GM23338 (cell line): ENCODE data around the gene UBXN2A. TPM values are rescaled to one million over a fixed set of nuclear protein-coding genes. Genes with fewer than 3 reads are reported as not detected.

Experiments used
- ATAC-seq: fragments of 200-7000 bp; cut with Tn5 transposase; 3 replicates; pipeline ENCODE4 v1.9.1; 2020
- DNase-seq: peaks from one replicate; pipeline ENCODE4 v3.0.0-alpha.2; 2015; ENCODE audit warnings: low spot score
- H2AFZ ChIP-seq: fragments of 200-600 bp; sonication (generic); 2 replicates; pipeline ENCODE4 v1.8.0; 2016; ENCODE audit warnings: antibody characterized with exemption, mild to moderate bottlenecking, moderate library complexity
- H3F3A ChIP-seq: fragments of 200-600 bp; sonication (generic); replicated peaks from 2 replicates; pipeline ENCODE4 v1.8.0; 2017; ENCODE audit warnings: antibody characterized with exemption, mixed run types, low read depth
- H3K27ac ChIP-seq: fragments of 200-600 bp; sonication (generic); 2 replicates; pipeline ENCODE4 v1.6.1; 2016; ENCODE audit warnings: low read depth
- H3K27me3 ChIP-seq: fragments of 200-600 bp; sonication (generic); 2 replicates; pipeline ENCODE4 v1.8.0; 2016; ENCODE audit warnings: mild to moderate bottlenecking, mixed run types, moderate library complexity; ENCODE audit not compliant: insufficient read depth
- H3K36me3 ChIP-seq: fragments of 200-600 bp; sonication (generic); 2 replicates; pipeline ENCODE4 v1.8.0; 2016; ENCODE audit warnings: mild to moderate bottlenecking; ENCODE audit not compliant: insufficient read depth
- H3K4me1 ChIP-seq: fragments of 200-600 bp; sonication (generic); 2 replicates; pipeline ENCODE4 v1.8.0; 2016; ENCODE audit warnings: mild to moderate bottlenecking, moderate library complexity; ENCODE audit not compliant: insufficient read depth
- H3K4me2 ChIP-seq: fragments of 200-600 bp; sonication (generic); 2 replicates; pipeline ENCODE4 v1.7.1; 2017; ENCODE audit warnings: mixed run types
- H3K4me3 ChIP-seq: fragments of 200-600 bp; sonication (generic); 2 replicates; pipeline ENCODE4 v1.6.1; 2016; ENCODE audit warnings: mixed run types
- H3K79me2 ChIP-seq: fragments of 200-600 bp; sonication (generic); replicated peaks from 2 replicates; pipeline ENCODE4 v1.8.0; 2017; ENCODE audit warnings: mild to moderate bottlenecking; ENCODE audit not compliant: insufficient read depth
- H3K9me2 ChIP-seq: fragments of 200-600 bp; sonication (generic); 2 replicates; pipeline ENCODE4 v1.8.0; 2017; ENCODE audit not compliant: insufficient read depth
- H4K20me1 ChIP-seq: fragments of 200-600 bp; sonication (generic); replicated peaks from 2 replicates; pipeline ENCODE4 v1.8.0; 2017; ENCODE audit warnings: mild to moderate bottlenecking; ENCODE audit not compliant: insufficient read depth
- H3K27ac Mint-ChIP-seq: 2 replicates; pipeline ENCODE4 v1.8.0; 2020; ENCODE audit warnings: inconsistent platforms, mild to moderate bottlenecking, moderate library complexity, mixed read lengths
- H3K27me3 Mint-ChIP-seq: 3 replicates; pipeline ENCODE4 v1.8.0; 2022; ENCODE audit warnings: low read depth, mild to moderate bottlenecking, moderate library complexity, mixed read lengths, inconsistent platforms; ENCODE audit not compliant: insufficient read depth, poor library complexity
- H3K36me3 Mint-ChIP-seq: 3 replicates; pipeline ENCODE4 v1.8.0; 2021; ENCODE audit warnings: low read depth, mild to moderate bottlenecking, inconsistent platforms, moderate library complexity, mixed read lengths
- H3K4me1 Mint-ChIP-seq: 3 replicates; pipeline ENCODE4 v1.8.0; 2020; ENCODE audit warnings: mild to moderate bottlenecking, inconsistent platforms, mixed read lengths
- H3K4me3 Mint-ChIP-seq: 3 replicates; pipeline ENCODE4 v1.8.0; 2021; ENCODE audit warnings: moderate library complexity, mild to moderate bottlenecking, inconsistent platforms, mixed read lengths
- H3K9me3 Mint-ChIP-seq: 3 replicates; pipeline ENCODE4 v1.8.0; 2020; ENCODE audit warnings: moderate library complexity, mild to moderate bottlenecking, inconsistent platforms, mixed read lengths
- CREB1 ChIP-seq: fragments of 250-450 bp; sonication (Bioruptor Pico); IDR thresholded peaks from 2 replicates; pipeline ENCODE4 v1.5.0; 2020; ENCODE audit warnings: low read depth, mild to moderate bottlenecking, moderate library complexity
- EZH2 ChIP-seq: fragments of 200-600 bp; sonication (generic); IDR thresholded peaks from one replicate; pipeline ENCODE4 v1.8.0; 2017; ENCODE audit warnings: antibody characterized with exemption, mild to moderate bottlenecking, low read depth; ENCODE audit not compliant: unreplicated experiment
- EZH2phosphoT487 ChIP-seq: fragments of 200-600 bp; sonication (generic); IDR thresholded peaks from one replicate; pipeline ENCODE4 v1.8.1; 2018; ENCODE audit warnings: antibody characterized with exemption; ENCODE audit not compliant: unreplicated experiment
- JUNB ChIP-seq: IDR thresholded peaks from one replicate; pipeline ENCODE4 v1.6.1; 2016; ENCODE audit warnings: antibody characterized with exemption; ENCODE audit not compliant: unreplicated experiment
- NANOG ChIP-seq: IDR thresholded peaks from 2 replicates; pipeline ENCODE4 v1.6.1; 2016; ENCODE audit warnings: antibody characterized with exemption, borderline replicate concordance
- POLR2AphosphoS5 ChIP-seq: IDR thresholded peaks from 2 replicates; pipeline ENCODE4 v1.6.1; 2016; ENCODE audit warnings: antibody characterized with exemption, low read depth
- STAT1 ChIP-seq: IDR thresholded peaks from one replicate; pipeline ENCODE4 v1.6.1; 2016; ENCODE audit warnings: antibody characterized with exemption; ENCODE audit not compliant: unreplicated experiment
- ZNF114 ChIP-seq: fragments of 250-450 bp; sonication (Bioruptor Pico); IDR thresholded peaks from 2 replicates; pipeline ENCODE4 v1.5.0; 2020; ENCODE audit warnings: mild to moderate bottlenecking, moderate library complexity
- polyA plus RNA-seq: library from polyadenylated mRNA; unstranded; fragments of >200 nt; fragmentation: Nextera tagmentation; extraction: Ambion mirVana; gene quantifications from 2 replicates; pipeline ENCODE4 v1.2.1, GENCODE V29; 2016
- total RNA-seq: library from RNA; depleted of rRNA; stranded (reverse); fragments of >200 nt; shearing (Covaris generic); gene quantifications from 2 replicates; pipeline ENCODE4 v1.2.3, GENCODE V29; 2014
- TF ChIP-seq, protein P1 (sequence below): fragments of 250-450 bp; sonication (Bioruptor Pico); IDR thresholded peaks from 2 replicates; pipeline ENCODE4 v1.5.0; 2020; ENCODE audit warnings: mild to moderate bottlenecking, moderate library complexity
- TF ChIP-seq, protein P2 (sequence below), 2 experiments: fragments of 200-600 bp in 1 of 2; sonication (generic) in 1 of 2; conservative IDR thresholded peaks; 2 replicates each; pipeline versions ENCODE4 v1.5.1 to v1.6.1; 2016 to 2017; ENCODE audit warnings: antibody characterized with exemption in 2 of 2, low read depth in 2 of 2, mild to moderate bottlenecking in 2 of 2, moderate library complexity in 1 of 2
- TF ChIP-seq, protein P3 (sequence below): IDR thresholded peaks from one replicate; pipeline ENCODE4 v1.6.1; 2018; ENCODE audit warnings: antibody characterized with exemption; ENCODE audit not compliant: unreplicated experiment

UBXN2A gene
- total and polyA plus RNA-seq, 2 experiments from 2014 or later = 11.5 to 12.1 TPM

DNA sequence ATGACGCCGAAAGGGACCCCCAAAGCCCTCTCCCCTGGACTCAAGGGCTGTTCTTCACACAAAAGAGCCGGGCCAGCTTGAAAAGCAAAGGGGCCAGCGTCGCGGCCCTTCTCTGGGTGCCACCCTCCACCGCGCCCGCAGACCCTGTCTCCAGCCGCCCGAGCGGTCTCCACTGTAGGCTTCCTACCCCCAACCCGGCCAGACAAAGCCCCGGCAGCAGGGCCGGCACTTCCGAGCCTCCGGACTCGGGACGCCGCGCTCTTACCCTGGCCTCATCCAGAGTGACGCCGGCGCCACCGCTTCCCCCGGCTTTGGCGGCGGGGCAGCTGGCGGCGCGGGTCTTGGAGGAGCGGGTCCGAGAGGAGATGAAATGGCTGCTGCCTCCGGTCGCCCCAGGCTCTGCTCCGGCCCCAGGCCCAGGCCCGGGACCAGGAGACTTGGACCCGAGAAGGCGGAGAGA is 13.9 kb upstream of the UBXN2A start:
- DNase-seq (peak; percentile 65), ATAC-seq (peak; percentile 57)
- Histone ChIP-seq H3K4me3 (peak overlapping the region; percentile 94), H3K4me2 (peak overlapping the region; percentile 89), H3K27me3 (no peaks in the 10 kb centered on the region), H3K79me2 (peaks cover 61% of the 10 kb centered on the region), H3K27ac (peak overlapping the region; percentile 87), H3F3A (peaks cover 3% of the 10 kb centered on the region; the same call in 1 of the 2 replicates), H4K20me1 (no peaks in the 10 kb centered on the region; the same call in 1 of the 2 replicates), H2AFZ (peak overlapping the region; percentile 77), H3K4me1 (peaks cover 8% of the 10 kb centered on the region), H3K9me2 (no peaks in the 10 kb centered on the region), H3K36me3 (0 out of 2 replicates have a peak, but pooled peaks cover 5% of the 10 kb centered on the region)
- Mint-ChIP-seq H3K36me3 (peaks cover 10% of the 10 kb centered on the region), H3K4me3 (peak overlapping the region; percentile 90), H3K4me1 (peaks cover 16% of the 10 kb centered on the region), H3K27ac (peak overlapping the region; percentile 96), H3K9me3 (no peaks in the 10 kb centered on the region; the same call in 2 of the 3 replicates), H3K27me3 (peaks cover 13% of the 10 kb centered on the region)
- TF ChIP-seq CREB1 (CRISPR knock-in tag) (no peak), JUNB (no peak), EZH2phosphoT487 (no peak), NANOG (no peak), EZH2 (no peak), STAT1 (no peak), POLR2AphosphoS5 (no peak), ZNF114 (CRISPR knock-in tag) (no peak)
- TF ChIP-seq, protein P1, sequence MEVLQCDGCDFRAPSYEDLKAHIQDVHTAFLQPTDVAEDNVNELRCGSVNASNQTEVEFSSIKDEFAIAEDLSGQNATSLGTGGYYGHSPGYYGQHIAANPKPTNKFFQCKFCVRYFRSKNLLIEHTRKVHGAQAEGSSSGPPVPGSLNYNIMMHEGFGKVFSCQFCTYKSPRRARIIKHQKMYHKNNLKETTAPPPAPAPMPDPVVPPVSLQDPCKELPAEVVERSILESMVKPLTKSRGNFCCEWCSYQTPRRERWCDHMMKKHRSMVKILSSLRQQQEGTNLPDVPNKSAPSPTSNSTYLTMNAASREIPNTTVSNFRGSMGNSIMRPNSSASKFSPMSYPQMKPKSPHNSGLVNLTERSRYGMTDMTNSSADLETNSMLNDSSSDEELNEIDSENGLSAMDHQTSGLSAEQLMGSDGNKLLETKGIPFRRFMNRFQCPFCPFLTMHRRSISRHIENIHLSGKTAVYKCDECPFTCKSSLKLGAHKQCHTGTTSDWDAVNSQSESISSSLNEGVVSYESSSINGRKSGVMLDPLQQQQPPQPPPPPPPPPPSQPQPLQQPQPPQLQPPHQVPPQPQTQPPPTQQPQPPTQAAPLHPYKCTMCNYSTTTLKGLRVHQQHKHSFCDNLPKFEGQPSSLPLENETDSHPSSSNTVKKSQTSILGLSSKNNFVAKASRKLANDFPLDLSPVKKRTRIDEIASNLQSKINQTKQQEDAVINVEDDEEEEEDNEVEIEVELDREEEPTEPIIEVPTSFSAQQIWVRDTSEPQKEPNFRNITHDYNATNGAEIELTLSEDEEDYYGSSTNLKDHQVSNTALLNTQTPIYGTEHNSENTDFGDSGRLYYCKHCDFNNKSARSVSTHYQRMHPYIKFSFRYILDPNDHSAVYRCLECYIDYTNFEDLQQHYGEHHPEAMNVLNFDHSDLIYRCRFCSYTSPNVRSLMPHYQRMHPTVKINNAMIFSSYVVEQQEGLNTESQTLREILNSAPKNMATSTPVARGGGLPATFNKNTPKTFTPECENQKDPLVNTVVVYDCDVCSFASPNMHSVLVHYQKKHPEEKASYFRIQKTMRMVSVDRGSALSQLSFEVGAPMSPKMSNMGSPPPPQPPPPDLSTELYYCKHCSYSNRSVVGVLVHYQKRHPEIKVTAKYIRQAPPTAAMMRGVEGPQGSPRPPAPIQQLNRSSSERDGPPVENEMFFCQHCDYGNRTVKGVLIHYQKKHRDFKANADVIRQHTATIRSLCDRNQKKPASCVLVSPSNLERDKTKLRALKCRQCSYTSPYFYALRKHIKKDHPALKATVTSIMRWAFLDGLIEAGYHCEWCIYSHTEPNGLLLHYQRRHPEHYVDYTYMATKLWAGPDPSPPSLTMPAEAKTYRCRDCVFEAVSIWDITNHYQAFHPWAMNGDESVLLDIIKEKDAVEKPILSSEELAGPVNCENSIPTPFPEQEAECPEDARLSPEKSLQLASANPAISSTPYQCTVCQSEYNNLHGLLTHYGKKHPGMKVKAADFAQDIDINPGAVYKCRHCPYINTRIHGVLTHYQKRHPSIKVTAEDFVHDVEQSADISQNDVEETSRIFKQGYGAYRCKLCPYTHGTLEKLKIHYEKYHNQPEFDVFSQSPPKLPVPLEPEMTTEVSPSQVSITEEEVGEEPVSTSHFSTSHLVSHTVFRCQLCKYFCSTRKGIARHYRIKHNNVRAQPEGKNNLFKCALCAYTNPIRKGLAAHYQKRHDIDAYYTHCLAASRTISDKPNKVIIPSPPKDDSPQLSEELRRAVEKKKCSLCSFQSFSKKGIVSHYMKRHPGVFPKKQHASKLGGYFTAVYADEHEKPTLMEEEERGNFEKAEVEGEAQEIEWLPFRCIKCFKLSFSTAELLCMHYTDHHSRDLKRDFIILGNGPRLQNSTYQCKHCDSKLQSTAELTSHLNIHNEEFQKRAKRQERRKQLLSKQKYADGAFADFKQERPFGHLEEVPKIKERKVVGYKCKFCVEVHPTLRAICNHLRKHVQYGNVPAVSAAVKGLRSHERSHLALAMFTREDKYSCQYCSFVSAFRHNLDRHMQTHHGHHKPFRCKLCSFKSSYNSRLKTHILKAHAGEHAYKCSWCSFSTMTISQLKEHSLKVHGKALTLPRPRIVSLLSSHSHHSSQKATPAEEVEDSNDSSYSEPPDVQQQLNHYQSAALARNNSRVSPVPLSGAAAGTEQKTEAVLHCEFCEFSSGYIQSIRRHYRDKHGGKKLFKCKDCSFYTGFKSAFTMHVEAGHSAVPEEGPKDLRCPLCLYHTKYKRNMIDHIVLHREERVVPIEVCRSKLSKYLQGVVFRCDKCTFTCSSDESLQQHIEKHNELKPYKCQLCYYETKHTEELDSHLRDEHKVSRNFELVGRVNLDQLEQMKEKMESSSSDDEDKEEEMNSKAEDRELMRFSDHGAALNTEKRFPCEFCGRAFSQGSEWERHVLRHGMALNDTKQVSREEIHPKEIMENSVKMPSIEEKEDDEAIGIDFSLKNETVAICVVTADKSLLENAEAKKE (CRISPR knock-in tag) = no peak
- TF ChIP-seq, protein P2, sequence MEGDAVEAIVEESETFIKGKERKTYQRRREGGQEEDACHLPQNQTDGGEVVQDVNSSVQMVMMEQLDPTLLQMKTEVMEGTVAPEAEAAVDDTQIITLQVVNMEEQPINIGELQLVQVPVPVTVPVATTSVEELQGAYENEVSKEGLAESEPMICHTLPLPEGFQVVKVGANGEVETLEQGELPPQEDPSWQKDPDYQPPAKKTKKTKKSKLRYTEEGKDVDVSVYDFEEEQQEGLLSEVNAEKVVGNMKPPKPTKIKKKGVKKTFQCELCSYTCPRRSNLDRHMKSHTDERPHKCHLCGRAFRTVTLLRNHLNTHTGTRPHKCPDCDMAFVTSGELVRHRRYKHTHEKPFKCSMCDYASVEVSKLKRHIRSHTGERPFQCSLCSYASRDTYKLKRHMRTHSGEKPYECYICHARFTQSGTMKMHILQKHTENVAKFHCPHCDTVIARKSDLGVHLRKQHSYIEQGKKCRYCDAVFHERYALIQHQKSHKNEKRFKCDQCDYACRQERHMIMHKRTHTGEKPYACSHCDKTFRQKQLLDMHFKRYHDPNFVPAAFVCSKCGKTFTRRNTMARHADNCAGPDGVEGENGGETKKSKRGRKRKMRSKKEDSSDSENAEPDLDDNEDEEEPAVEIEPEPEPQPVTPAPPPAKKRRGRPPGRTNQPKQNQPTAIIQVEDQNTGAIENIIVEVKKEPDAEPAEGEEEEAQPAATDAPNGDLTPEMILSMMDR (conservative IDR thresholded peaks at IDR 0.05; ENCODE audit: low read depth in 2 of 2) = no peak
- TF ChIP-seq, protein P3, sequence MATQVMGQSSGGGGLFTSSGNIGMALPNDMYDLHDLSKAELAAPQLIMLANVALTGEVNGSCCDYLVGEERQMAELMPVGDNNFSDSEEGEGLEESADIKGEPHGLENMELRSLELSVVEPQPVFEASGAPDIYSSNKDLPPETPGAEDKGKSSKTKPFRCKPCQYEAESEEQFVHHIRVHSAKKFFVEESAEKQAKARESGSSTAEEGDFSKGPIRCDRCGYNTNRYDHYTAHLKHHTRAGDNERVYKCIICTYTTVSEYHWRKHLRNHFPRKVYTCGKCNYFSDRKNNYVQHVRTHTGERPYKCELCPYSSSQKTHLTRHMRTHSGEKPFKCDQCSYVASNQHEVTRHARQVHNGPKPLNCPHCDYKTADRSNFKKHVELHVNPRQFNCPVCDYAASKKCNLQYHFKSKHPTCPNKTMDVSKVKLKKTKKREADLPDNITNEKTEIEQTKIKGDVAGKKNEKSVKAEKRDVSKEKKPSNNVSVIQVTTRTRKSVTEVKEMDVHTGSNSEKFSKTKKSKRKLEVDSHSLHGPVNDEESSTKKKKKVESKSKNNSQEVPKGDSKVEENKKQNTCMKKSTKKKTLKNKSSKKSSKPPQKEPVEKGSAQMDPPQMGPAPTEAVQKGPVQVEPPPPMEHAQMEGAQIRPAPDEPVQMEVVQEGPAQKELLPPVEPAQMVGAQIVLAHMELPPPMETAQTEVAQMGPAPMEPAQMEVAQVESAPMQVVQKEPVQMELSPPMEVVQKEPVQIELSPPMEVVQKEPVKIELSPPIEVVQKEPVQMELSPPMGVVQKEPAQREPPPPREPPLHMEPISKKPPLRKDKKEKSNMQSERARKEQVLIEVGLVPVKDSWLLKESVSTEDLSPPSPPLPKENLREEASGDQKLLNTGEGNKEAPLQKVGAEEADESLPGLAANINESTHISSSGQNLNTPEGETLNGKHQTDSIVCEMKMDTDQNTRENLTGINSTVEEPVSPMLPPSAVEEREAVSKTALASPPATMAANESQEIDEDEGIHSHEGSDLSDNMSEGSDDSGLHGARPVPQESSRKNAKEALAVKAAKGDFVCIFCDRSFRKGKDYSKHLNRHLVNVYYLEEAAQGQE = no peak
